GM21423 (cell line): ENCODE results near the gene CLSTN2.

Experiments
- ATAC-seq: cut with Tn5 transposase; IDR thresholded peaks from one replicate; pipeline ENCODE4 v1.9.1; 2021; ENCODE audit warnings: mild to moderate bottlenecking, moderate library complexity; ENCODE audit not compliant: unreplicated experiment

Gene CLSTN2

GRCh38 chr3:140530131-140530530 lies 595.1 kb downstream of the CLSTN2 start:
- no peak for ATAC-seq

- ATAC-seq: no peak
Measured at GRCh38 chr3:140530603-140531002, 595.6 kb downstream of the CLSTN2 start.

DNA sequence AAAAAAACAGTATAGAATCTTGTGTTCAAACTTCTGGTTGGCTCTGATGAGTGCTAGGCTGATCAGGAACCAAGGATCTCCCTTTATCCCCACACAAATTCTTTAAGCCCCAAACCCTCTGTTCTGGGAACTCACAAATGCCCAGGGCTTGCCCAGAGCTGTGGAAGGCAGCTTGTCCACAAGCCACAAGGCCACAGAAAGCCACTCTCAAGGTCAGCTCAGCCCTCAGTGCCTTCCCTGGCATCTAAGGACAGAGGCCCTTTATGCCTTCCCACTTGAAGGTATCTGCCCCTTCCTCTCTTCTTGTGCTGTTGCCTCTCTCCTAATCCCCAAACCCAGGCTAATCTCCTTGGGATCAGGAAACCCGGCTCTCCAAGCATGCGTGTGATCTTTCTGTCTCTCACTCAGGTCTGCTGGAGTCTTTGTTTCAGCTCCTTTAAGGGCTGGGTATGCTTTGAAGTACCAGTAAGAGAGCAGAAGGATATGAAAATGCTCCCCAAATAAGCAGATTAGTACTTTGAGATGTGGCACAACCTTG lies 597.9 kb downstream of the CLSTN2 start:
- no peak for ATAC-seq

DNA sequence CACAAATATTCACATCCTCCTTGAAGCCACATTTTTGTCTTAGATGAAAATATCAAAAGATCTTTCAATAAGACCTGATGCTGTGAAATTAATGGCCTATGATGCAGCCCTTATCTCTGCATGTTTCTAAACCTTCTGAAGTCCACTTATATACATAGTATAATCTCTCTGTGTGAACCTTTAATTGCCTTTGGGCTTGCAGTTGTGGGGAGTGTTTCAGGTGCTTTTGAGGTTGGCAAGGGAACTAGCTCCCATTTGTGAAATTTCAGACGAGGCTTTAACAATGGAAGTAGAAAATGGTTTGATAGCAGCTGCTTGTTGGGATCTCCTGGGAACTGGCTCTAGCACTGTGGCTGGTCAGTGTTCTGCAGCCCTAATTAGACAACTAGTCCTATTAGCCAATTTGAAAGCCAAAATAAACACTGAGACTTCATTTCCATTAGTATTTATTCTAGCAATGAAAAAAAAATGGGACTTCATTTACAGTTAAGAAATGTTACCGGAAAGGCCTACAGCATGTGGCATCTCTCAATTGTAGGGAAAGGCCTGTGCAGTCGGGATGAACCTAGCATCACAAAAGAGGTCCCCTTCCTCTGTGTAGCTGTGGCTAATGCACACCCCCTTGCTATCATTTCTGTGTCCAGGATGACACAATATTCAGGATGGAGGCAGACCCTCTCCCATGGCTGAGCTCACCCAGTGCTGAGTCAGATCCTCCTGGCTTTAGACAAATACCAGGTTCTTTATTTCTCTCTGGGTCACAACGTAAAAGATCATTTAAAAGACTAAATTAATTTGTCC lies 602.1 kb downstream of the CLSTN2 start:
- no peak for ATAC-seq

- no peak for ATAC-seq
Measured at GRCh38 chr3:140537727-140538082, 602.7 kb downstream of the CLSTN2 start.

- ATAC-seq: peak; percentile 72
Measured at GRCh38 chr3:140540262-140540661, 605.3 kb downstream of the CLSTN2 start.

GRCh38 chr3:140541975-140542653 lies 607.1 kb downstream of the CLSTN2 start:
- ATAC-seq: no peak

DNA sequence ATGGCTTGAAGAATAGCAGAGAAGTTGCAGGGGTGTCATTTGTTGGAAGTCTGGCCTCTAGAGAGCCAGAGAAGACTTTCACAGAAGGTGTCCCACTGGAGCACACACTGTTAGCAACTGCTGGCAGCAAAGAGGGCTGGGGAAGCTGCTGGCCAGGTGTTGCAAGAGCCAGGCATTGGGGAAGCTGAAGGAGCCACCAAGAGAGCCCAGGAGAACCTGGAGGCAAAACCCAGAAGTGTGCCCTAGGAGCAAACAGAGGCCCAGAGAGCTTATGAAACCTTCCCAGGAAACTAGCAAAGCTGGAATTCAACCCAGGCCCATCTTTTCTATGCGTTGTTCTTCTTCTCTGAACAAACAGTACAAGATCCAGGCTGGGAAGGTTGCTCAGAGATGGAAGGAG lies 610.2 kb downstream of the CLSTN2 start:
- no peak for ATAC-seq

GRCh38 chr3:140545756-140546155 lies 610.8 kb downstream of the CLSTN2 start:
- ATAC-seq: no peak

GRCh38 chr3:140546649-140547048 lies 611.7 kb downstream of the CLSTN2 start:
- no peak for ATAC-seq

GRCh38 chr3:140552403-140552802 lies 617.4 kb downstream of the CLSTN2 start:
- no peak for ATAC-seq

DNA sequence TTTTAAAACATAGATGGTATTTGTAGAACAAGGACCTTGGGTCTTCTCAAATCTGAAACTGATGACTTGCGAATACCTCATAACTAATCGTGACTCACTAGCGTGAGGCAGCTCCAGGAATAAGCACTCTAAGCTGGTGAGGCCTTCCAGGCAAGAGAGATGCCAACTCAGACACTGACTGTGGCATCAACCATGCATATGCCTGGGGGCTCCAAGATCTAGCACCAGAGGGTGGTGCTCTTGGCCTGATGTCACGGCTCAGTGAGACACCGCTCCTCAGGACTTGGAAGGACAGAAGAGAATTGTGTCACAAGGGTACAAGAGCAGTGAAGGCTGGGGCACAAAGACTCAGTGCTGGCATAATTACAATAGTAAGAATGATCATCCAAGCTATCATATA lies 617.9 kb downstream of the CLSTN2 start:
- ATAC-seq: no peak

DNA sequence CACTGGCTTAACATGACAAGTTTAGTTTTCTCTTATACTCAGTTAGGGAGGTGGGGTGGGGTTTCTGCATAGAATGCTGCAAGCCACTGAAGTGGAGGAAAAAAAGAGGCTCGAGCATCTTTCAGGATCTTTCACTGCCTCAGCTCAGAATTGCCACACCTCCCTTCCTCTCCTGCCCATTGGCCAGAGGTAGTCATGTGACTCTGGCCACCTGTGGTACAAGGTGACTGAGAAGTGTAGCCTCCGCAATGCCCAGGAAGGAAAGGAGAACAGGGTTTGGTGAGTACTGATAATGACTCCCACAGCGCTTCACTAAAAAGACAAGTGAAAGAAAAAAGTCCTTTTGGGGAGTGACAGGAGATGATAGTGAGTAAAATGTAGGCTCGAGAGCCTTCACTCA lies 618.6 kb downstream of the CLSTN2 start:
- ATAC-seq: no peak

DNA sequence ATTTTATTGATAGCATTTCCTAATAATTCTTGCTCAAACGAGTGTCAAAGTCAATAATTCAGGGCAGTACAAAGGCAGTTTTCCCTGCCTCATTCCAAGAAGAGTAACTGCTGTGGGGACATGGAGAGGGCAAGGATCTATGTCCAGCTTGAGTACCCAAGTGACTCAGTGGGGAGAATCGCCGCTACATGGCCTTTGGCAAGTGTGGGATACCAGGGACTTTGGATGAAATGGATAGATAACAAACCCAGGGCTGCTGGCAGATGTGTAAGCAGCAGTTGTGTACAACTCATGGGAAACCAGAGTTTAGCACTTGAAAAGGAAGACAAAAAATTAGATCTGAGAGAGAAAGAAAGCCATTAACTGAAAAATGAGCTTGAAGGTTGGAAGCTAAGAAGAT lies 620.7 kb downstream of the CLSTN2 start:
- ATAC-seq: no peak

GRCh38 chr3:140557476-140557875 lies 622.5 kb downstream of the CLSTN2 start:
- ATAC-seq: no peak

GRCh38 chr3:140559546-140559945 lies 624.6 kb downstream of the CLSTN2 start:
- no peak for ATAC-seq

DNA sequence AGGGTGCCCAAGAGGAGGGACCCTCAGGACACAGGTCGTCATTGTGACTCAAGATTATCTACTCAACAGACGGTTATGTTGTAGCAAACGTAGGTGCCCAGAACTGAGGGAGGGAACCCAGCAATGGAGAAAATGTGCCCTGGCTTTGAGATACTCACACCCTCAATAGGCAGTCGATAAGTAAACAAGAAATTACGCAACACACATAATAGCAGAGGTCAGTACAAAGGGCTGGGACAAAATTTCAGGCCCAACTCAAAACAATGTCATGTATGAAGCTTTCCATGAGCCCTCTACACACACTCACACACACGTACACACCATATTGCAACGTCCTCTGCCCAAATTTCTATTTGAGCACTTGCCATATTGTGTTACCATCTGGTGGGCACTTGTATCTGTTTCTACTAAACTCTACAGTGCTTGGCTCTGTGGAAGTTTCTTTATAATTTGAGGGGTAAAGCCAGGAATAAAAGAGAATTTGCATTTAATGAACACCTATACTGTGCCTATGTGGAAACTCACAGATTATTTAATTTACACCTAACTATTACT lies 628.3 kb downstream of the CLSTN2 start:
- ATAC-seq: no peak

- ATAC-seq: no peak
Measured at GRCh38 chr3:140568131-140568530, 633.1 kb downstream of the CLSTN2 start.

GRCh38 chr3:140568842-140569520 lies 634.0 kb downstream of the CLSTN2 start:
- ATAC-seq: no peak

GRCh38 chr3:140570602-140571001 lies 635.6 kb downstream of the CLSTN2 start:
- ATAC-seq: no peak

GRCh38 chr3:140571836-140572235 lies 636.9 kb downstream of the CLSTN2 start:
- ATAC-seq: no peak
